ENCODE results near the gene FGF5. TPM values are rescaled to one million over a fixed set of nuclear protein-coding genes. Genes with fewer than 3 reads are reported as not detected.

The FGF5 gene
- total RNA-seq, 1 donor from 2014 or later = 0.07 TPM

- Mint-ChIP-seq H3K4me1 (no peaks in the 10 kb centered on the region), H3K27ac (no peak overlapping the region), H3K36me3 (no peaks in the 10 kb centered on the region), H3K4me3 (no peak overlapping the region), H3K27me3 (ENCODE audit: low read depth) (peaks cover 80% of the 10 kb centered on the region), H3K9me3 (no peaks in the 10 kb centered on the region)
- DNase-seq (ENCODE audit: low spot score in 2 of 2, unreplicated experiment in 2 of 2) = no peak
- TF ChIP-seq, protein P1, sequence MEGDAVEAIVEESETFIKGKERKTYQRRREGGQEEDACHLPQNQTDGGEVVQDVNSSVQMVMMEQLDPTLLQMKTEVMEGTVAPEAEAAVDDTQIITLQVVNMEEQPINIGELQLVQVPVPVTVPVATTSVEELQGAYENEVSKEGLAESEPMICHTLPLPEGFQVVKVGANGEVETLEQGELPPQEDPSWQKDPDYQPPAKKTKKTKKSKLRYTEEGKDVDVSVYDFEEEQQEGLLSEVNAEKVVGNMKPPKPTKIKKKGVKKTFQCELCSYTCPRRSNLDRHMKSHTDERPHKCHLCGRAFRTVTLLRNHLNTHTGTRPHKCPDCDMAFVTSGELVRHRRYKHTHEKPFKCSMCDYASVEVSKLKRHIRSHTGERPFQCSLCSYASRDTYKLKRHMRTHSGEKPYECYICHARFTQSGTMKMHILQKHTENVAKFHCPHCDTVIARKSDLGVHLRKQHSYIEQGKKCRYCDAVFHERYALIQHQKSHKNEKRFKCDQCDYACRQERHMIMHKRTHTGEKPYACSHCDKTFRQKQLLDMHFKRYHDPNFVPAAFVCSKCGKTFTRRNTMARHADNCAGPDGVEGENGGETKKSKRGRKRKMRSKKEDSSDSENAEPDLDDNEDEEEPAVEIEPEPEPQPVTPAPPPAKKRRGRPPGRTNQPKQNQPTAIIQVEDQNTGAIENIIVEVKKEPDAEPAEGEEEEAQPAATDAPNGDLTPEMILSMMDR (IDR thresholded peaks at IDR 0.05; ENCODE audit: unreplicated experiment) = no peak
These were observed 12.3 kb upstream of the FGF5 start for GRCh38 chr4:80254114-80254513.

- TF ChIP-seq, protein P1 (IDR thresholded peaks at IDR 0.05; ENCODE audit: unreplicated experiment) = no peak
- no peak overlapping the region for H3K27ac Mint-ChIP-seq
- no peak overlapping the region for H3K4me3 Mint-ChIP-seq
- H3K36me3 Mint-ChIP-seq = no peaks in the 10 kb centered on the region
- no peak for DNase-seq (ENCODE audit: low spot score in 2 of 2, unreplicated experiment in 2 of 2)
- H3K27me3 Mint-ChIP-seq (ENCODE audit: low read depth) = peaks cover 89% of the 10 kb centered on the region
- no peaks in the 10 kb centered on the region for H3K4me1 Mint-ChIP-seq
- H3K9me3 Mint-ChIP-seq = no peaks in the 10 kb centered on the region
These were observed 11.0 kb upstream of the FGF5 start for GRCh38 chr4:80255329-80256095.

DNA sequence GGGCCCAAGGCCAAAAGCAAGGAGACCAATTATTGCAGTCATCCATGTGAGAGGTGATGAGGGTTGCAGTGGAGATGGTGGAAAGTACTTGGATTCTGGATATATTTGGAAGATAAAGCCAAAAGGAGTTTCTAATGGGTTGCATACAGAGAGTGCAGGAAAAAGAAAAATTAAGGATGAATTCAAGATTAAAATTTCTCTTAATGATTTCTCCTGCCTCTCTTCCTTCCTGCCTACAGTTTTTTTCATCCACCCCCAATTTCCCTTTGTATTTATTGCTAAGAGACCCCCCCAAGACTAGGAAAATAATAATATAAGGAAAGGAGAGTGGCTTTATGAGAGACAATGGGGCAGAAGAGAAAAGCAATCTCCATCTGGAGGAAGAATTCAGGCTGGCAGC, 8.6 kb upstream of the FGF5 start:
- Mint-ChIP-seq H3K36me3 (no peaks in the 10 kb centered on the region), H3K9me3 (no peaks in the 10 kb centered on the region), H3K27me3 (ENCODE audit: low read depth) (peaks cover 96% of the 10 kb centered on the region), H3K4me1 (no peaks in the 10 kb centered on the region), H3K27ac (no peak overlapping the region), H3K4me3 (no peak overlapping the region)
- no peak for DNase-seq (ENCODE audit: low spot score in 2 of 2, unreplicated experiment in 2 of 2)
- TF ChIP-seq, protein P1 (IDR thresholded peaks at IDR 0.05; ENCODE audit: unreplicated experiment) = no peak

DNA sequence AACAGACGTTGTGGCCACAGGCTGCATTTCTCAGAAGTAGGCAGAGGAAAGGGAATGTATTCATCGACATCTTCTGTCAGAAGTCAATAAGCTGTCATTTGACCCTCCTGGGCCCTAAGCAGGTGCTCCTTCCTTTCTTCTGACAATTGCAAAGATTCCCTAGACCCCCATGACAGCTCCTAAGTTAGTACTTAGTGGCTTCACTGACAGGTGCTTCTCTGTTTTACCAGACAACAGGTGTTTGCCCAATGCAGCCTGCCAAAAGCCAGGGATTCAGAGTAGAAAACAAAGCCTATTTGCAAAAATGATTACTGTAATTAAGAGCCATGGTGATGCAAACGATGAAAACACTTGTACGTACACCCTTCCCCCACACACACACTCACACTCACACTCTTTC, 7.5 kb upstream of the FGF5 start:
- H3K27ac Mint-ChIP-seq = no peak overlapping the region
- H3K36me3 Mint-ChIP-seq = no peaks in the 10 kb centered on the region
- peaks cover 98% of the 10 kb centered on the region for H3K27me3 Mint-ChIP-seq (ENCODE audit: low read depth)
- TF ChIP-seq, protein P1 (IDR thresholded peaks at IDR 0.05; ENCODE audit: unreplicated experiment) = no peak
- H3K4me3 Mint-ChIP-seq = no peak overlapping the region
- no peaks in the 10 kb centered on the region for H3K9me3 Mint-ChIP-seq
- DNase-seq (ENCODE audit: low spot score in 2 of 2, unreplicated experiment in 2 of 2) = no peak
- H3K4me1 Mint-ChIP-seq = peaks cover 5% of the 10 kb centered on the region

GRCh38 chr4:80259817-80260216, 6.6 kb upstream of the FGF5 start:
- Mint-ChIP-seq H3K27me3 (ENCODE audit: low read depth) (peaks cover 99% of the 10 kb centered on the region), H3K27ac (no peak overlapping the region), H3K36me3 (no peaks in the 10 kb centered on the region), H3K4me1 (peaks cover 8% of the 10 kb centered on the region), H3K4me3 (no peak overlapping the region), H3K9me3 (no peaks in the 10 kb centered on the region)
- TF ChIP-seq, protein P1 (IDR thresholded peaks at IDR 0.05; ENCODE audit: unreplicated experiment) = no peak
- DNase-seq (ENCODE audit: low spot score in 2 of 2, unreplicated experiment in 2 of 2) = no peak

All from mesothelial cell of epicardium (in vitro differentiated cells).